ENCODE data around the gene HSBP1L1. TPM values are rescaled to one million over a fixed set of nuclear protein-coding genes. Genes with fewer than 3 reads are reported as not detected.

HSBP1L1 gene
- total RNA-seq, 1 experiment from 2014 or later = 49.4 TPM

GRCh38 chr18:80000877-80001276 lies 36.4 kb downstream of the HSBP1L1 start:
- no TSS peak for BruUV-seq (replicated peaks)

GRCh38 chr18:80002468-80002867 lies 38.0 kb downstream of the HSBP1L1 start:
- intact Hi-C loops (cut with micrococcal nuclease) = no loop called here
- no peak overlapping the region for H3K4me3 Mint-ChIP-seq (ENCODE audit: unreplicated experiment)
- no TSS peak for BruUV-seq (replicated peaks)
- no peak for DNase-seq (ENCODE audit: unreplicated experiment)
- no peaks in the 10 kb centered on the region for H3K27me3 Mint-ChIP-seq (ENCODE audit: insufficient read depth, unreplicated experiment)
- ChIA-PET CTCF (no interaction called here), POLR2A (no interaction called here)
- no peak for TF ChIP-seq CTCF (IDR thresholded peaks at IDR 0.05; ENCODE audit: unreplicated experiment)
- peaks cover 9% of the 10 kb centered on the region for H3K9me3 Mint-ChIP-seq (ENCODE audit: unreplicated experiment)
- no peaks in the 10 kb centered on the region for H3K36me3 Mint-ChIP-seq (ENCODE audit: insufficient read depth, unreplicated experiment)
- H3K27ac Mint-ChIP-seq (ENCODE audit: low read depth, unreplicated experiment) = no peak overlapping the region
- H3K4me1 Mint-ChIP-seq (ENCODE audit: insufficient read depth, unreplicated experiment) = no peaks in the 10 kb centered on the region

More at GRCh38 chr18:80000877-80001276, 36.4 kb downstream of the HSBP1L1 start:
- Mint-ChIP-seq H3K4me1 (ENCODE audit: insufficient read depth, unreplicated experiment) (no peaks in the 10 kb centered on the region), H3K27ac (ENCODE audit: low read depth, unreplicated experiment) (no peak overlapping the region), H3K27me3 (ENCODE audit: insufficient read depth, unreplicated experiment) (no peaks in the 10 kb centered on the region), H3K4me3 (ENCODE audit: unreplicated experiment) (no peak overlapping the region), H3K36me3 (ENCODE audit: insufficient read depth, unreplicated experiment) (no peaks in the 10 kb centered on the region), H3K9me3 (ENCODE audit: unreplicated experiment) (peaks cover 9% of the 10 kb centered on the region)
- POLR2A ChIA-PET = no interaction called here
- CTCF ChIA-PET = no interaction called here
- TF ChIP-seq CTCF (IDR thresholded peaks at IDR 0.05; ENCODE audit: unreplicated experiment) = no peak
- intact Hi-C loops (cut with micrococcal nuclease) = no loop called here
- no peak for DNase-seq (ENCODE audit: unreplicated experiment)

GRCh38 chr18:80004600-80005342 lies 40.3 kb downstream of the HSBP1L1 start:
- Mint-ChIP-seq H3K27ac (ENCODE audit: low read depth, unreplicated experiment) (no peak overlapping the region), H3K9me3 (ENCODE audit: unreplicated experiment) (peaks cover 7% of the 10 kb centered on the region), H3K4me3 (ENCODE audit: unreplicated experiment) (no peak overlapping the region), H3K36me3 (ENCODE audit: insufficient read depth, unreplicated experiment) (no peaks in the 10 kb centered on the region), H3K4me1 (ENCODE audit: insufficient read depth, unreplicated experiment) (peaks cover 6% of the 10 kb centered on the region), H3K27me3 (ENCODE audit: insufficient read depth, unreplicated experiment) (no peaks in the 10 kb centered on the region)
- no peak for DNase-seq (ENCODE audit: unreplicated experiment)
- BruUV-seq (replicated peaks) = no TSS peak
- TF ChIP-seq CTCF (IDR thresholded peaks at IDR 0.05; ENCODE audit: unreplicated experiment) = no peak
- intact Hi-C loops (cut with micrococcal nuclease) = no loop called here
- CTCF ChIA-PET = no interaction called here
- POLR2A ChIA-PET = interaction anchor here (0.7 to 1.6 kb wide), 4 partner anchors 13 to 32 kb away, joined by 3 read pairs; no protein-coding TSS in a partner anchor

- CTCF ChIA-PET = no interaction called here
- Mint-ChIP-seq H3K9me3 (ENCODE audit: unreplicated experiment) (no peaks in the 10 kb centered on the region), H3K27ac (ENCODE audit: low read depth, unreplicated experiment) (no peak overlapping the region), H3K36me3 (ENCODE audit: insufficient read depth, unreplicated experiment) (no peaks in the 10 kb centered on the region), H3K27me3 (ENCODE audit: insufficient read depth, unreplicated experiment) (no peaks in the 10 kb centered on the region), H3K4me1 (ENCODE audit: insufficient read depth, unreplicated experiment) (peaks cover 19% of the 10 kb centered on the region), H3K4me3 (ENCODE audit: unreplicated experiment) (no peak overlapping the region)
- DNase-seq (ENCODE audit: unreplicated experiment) = no peak
- POLR2A ChIA-PET = no interaction called here
- TF ChIP-seq CTCF (IDR thresholded peaks at IDR 0.05; ENCODE audit: unreplicated experiment) = no peak
- no TSS peak for BruUV-seq (replicated peaks)
- intact Hi-C loops (cut with micrococcal nuclease) = no loop called here
Observed at GRCh38 chr18:80006724-80007123, 42.3 kb downstream of the HSBP1L1 start.

Data from MCF 10A (cell line).